IMR-90 (cell line): Measurements from ENCODE around the gene MSX1.

ENCODE experiments used
- BHLHE40 ChIP-seq: fragments of 150-350 bp; IDR thresholded peaks from 2 replicates; pipeline ENCODE4 v1.6.1; 2016; ENCODE audit warnings: mild to moderate bottlenecking, low read depth, low read length
- CTCF ChIP-seq: conservative IDR thresholded peaks from 2 replicates; pipeline ENCODE4 v1.5.1; 2012; ENCODE audit warnings: mild to moderate bottlenecking, low read depth, low read length, improper control_type of control experiment
- MAFK ChIP-seq: IDR thresholded peaks from 2 replicates; pipeline ENCODE4 v1.6.1; 2012; ENCODE audit warnings: low read depth, low read length, improper control_type of control experiment
- MAZ ChIP-seq: IDR thresholded peaks from 2 replicates; pipeline ENCODE4 v1.6.1; 2012; ENCODE audit warnings: low read depth, mild to moderate bottlenecking, low read length, improper control_type of control experiment, moderate library complexity, borderline replicate concordance
- NFE2L2 ChIP-seq: fragments of 150-350 bp; IDR thresholded peaks from 2 replicates; pipeline ENCODE4 v1.6.1; 2016; ENCODE audit warnings: low read depth, mild to moderate bottlenecking, low read length
- POLR2A ChIP-seq: IDR thresholded peaks from 2 replicates; pipeline ENCODE4 v1.6.1; 2012; ENCODE audit warnings: mild to moderate bottlenecking, low read depth, low read length

- no peak for TF ChIP-seq CTCF
- no peak for TF ChIP-seq POLR2A
- TF ChIP-seq BHLHE40 = no peak
- TF ChIP-seq MAFK = no peak
- no peak for TF ChIP-seq MAZ
- no peak for TF ChIP-seq NFE2L2
Observed at GRCh38 chr4:4862071-4862551, 2.6 kb downstream of the MSX1 start.
